OCI-LY1 (cell line): ENCODE results near the gene LITAF.

ENCODE experiments used
- H2AFZ ChIP-seq: fragments of 200-600 bp; sonication (generic), shearing (Covaris generic); 2 replicates; pipeline ENCODE4 v1.6.0; 2014; ENCODE audit warnings: antibody characterized with exemption, mild to moderate bottlenecking, low read length
- H3F3A ChIP-seq: fragments of 200-600 bp; sonication (generic), shearing (Covaris generic); 2 replicates; pipeline ENCODE4 v1.6.0; 2014; ENCODE audit warnings: mild to moderate bottlenecking, antibody characterized with exemption, low read length, moderate library complexity; ENCODE audit not compliant: insufficient read depth
- H3K27ac ChIP-seq: fragments of 200-600 bp; sonication (generic); 2 replicates; pipeline ENCODE4 v1.5.1; 2014; ENCODE audit warnings: low read length, mixed run types, mild to moderate bottlenecking, low read depth; ENCODE audit not compliant: poor library complexity, severe bottlenecking
- H3K27me3 ChIP-seq: fragments of 200-600 bp; sonication (generic); 2 replicates; pipeline ENCODE4 v1.6.0; 2014; ENCODE audit warnings: antibody characterized with exemption, mild to moderate bottlenecking, low read length, moderate library complexity; ENCODE audit not compliant: insufficient read depth
- H3K36me3 ChIP-seq: fragments of 200-600 bp; sonication (generic); 2 replicates; pipeline ENCODE4 v1.6.1; 2014; ENCODE audit warnings: mild to moderate bottlenecking, antibody characterized with exemption, low read length, moderate library complexity, mixed read lengths; ENCODE audit not compliant: insufficient read depth
- H3K4me1 ChIP-seq: fragments of 200-600 bp; sonication (generic); 2 replicates; pipeline ENCODE4 v1.5.1; 2014; ENCODE audit warnings: mild to moderate bottlenecking, low read length, moderate library complexity; ENCODE audit not compliant: insufficient read depth, severe bottlenecking
- H3K4me2 ChIP-seq: fragments of 200-600 bp; sonication (generic), shearing (Covaris generic); 2 replicates; pipeline ENCODE4 v1.6.1; 2014; ENCODE audit warnings: low read length
- H3K4me3 ChIP-seq: fragments of 200-600 bp; sonication (generic); 2 replicates; pipeline ENCODE4 v1.5.1; 2014; ENCODE audit warnings: low read length, low read depth, mild to moderate bottlenecking, mixed read lengths; ENCODE audit not compliant: poor library complexity, severe bottlenecking
- H3K79me2 ChIP-seq: fragments of 200-600 bp; shearing (Covaris generic); 2 replicates; pipeline ENCODE4 v1.6.1; 2016; ENCODE audit warnings: mixed run types, low read length, mixed read lengths; ENCODE audit not compliant: insufficient read depth
- H3K9ac ChIP-seq: fragments of 200-600 bp; sonication (generic), shearing (Covaris generic); 2 replicates; pipeline ENCODE4 v1.6.1; 2014; ENCODE audit warnings: mild to moderate bottlenecking, low read length, mixed read lengths
- H3K9me2 ChIP-seq: fragments of 200-600 bp; sonication (generic), shearing (Covaris generic); 2 replicates; pipeline ENCODE4 v1.6.1; 2014; ENCODE audit warnings: low read depth, mild to moderate bottlenecking, low read length, mixed read lengths
- H3K9me3 ChIP-seq: fragments of 200-600 bp; shearing (Covaris generic); 2 replicates; pipeline ENCODE4 v1.6.1; 2014; ENCODE audit warnings: low read length, mixed read lengths
- H4K20me1 ChIP-seq: fragments of 200-600 bp; sonication (generic), shearing (Covaris generic); 2 replicates; pipeline ENCODE4 v1.6.0; 2016; ENCODE audit warnings: mild to moderate bottlenecking, low read length; ENCODE audit not compliant: insufficient read depth
- EZH2 ChIP-seq: fragments of 200-600 bp; sonication (generic), shearing (Covaris generic); IDR thresholded peaks from 2 replicates; pipeline ENCODE4 v1.8.0; 2017; ENCODE audit warnings: borderline replicate concordance, mixed run types, mild to moderate bottlenecking, antibody characterized with exemption, low read length, moderate library complexity, mixed read lengths
- TF ChIP-seq, protein P1 (sequence below): fragments of 200-600 bp; sonication (generic), shearing (Covaris generic); IDR thresholded peaks from 2 replicates; pipeline ENCODE4 v1.5.1; 2017; ENCODE audit warnings: mild to moderate bottlenecking, antibody characterized with exemption, low read length, moderate library complexity, mixed read lengths

The LITAF gene

GRCh38 chr16:11524098-11524760, 62.5 kb downstream of the LITAF start:
- Histone ChIP-seq H3K27ac (no peak overlapping the region), H3K9ac (no peak overlapping the region), H3K4me1 (peaks cover 13% of the 10 kb centered on the region), H3F3A (no peaks in the 10 kb centered on the region), H3K9me2 (no peaks in the 10 kb centered on the region), H2AFZ (no peak overlapping the region), H3K4me2 (no peak overlapping the region), H3K36me3 (no peaks in the 10 kb centered on the region; the same call in 1 of the 2 replicates), H3K9me3 (peaks cover 9% of the 10 kb centered on the region; the same call in 1 of the 2 replicates), H4K20me1 (no peaks in the 10 kb centered on the region), H3K4me3 (no peak overlapping the region), H3K79me2 (no peaks in the 10 kb centered on the region), H3K27me3 (0 out of 2 replicates have a peak, but pooled peaks cover 4% of the 10 kb centered on the region)
- no peak for TF ChIP-seq EZH2
- TF ChIP-seq, protein P1, sequence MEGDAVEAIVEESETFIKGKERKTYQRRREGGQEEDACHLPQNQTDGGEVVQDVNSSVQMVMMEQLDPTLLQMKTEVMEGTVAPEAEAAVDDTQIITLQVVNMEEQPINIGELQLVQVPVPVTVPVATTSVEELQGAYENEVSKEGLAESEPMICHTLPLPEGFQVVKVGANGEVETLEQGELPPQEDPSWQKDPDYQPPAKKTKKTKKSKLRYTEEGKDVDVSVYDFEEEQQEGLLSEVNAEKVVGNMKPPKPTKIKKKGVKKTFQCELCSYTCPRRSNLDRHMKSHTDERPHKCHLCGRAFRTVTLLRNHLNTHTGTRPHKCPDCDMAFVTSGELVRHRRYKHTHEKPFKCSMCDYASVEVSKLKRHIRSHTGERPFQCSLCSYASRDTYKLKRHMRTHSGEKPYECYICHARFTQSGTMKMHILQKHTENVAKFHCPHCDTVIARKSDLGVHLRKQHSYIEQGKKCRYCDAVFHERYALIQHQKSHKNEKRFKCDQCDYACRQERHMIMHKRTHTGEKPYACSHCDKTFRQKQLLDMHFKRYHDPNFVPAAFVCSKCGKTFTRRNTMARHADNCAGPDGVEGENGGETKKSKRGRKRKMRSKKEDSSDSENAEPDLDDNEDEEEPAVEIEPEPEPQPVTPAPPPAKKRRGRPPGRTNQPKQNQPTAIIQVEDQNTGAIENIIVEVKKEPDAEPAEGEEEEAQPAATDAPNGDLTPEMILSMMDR = no peak

DNA sequence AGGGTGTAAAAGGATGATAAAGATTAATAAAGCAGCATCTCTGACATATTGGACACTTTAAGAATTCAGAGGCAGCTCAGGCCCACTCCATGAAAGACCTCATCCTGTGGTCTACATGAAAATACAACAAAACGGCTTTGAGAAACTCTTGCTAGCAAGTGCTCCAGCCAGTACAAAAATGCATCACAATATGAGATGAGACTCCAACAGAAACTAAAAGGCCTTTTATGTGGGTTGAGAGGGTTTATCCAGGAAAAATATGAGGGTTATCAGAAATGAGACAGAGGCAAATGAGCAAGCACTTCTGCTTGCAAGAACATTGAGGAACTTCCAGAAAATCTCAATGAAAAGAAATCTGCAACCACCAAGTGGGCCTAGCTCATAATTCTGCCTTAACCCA, 65.7 kb downstream of the LITAF start:
- Histone ChIP-seq H3K4me1 (peaks cover 7% of the 10 kb centered on the region), H3K27ac (no peak overlapping the region), H2AFZ (no peak overlapping the region), H3F3A (no peaks in the 10 kb centered on the region), H3K9me3 (peaks cover 9% of the 10 kb centered on the region; the same call in 1 of the 2 replicates), H3K9me2 (no peaks in the 10 kb centered on the region), H3K9ac (no peak overlapping the region), H3K4me3 (no peak overlapping the region), H3K36me3 (no peaks in the 10 kb centered on the region; the same call in 1 of the 2 replicates), H3K4me2 (no peak overlapping the region), H3K79me2 (no peaks in the 10 kb centered on the region), H3K27me3 (0 out of 2 replicates have a peak, but pooled peaks cover 4% of the 10 kb centered on the region), H4K20me1 (no peaks in the 10 kb centered on the region)
- no peak for TF ChIP-seq EZH2
- TF ChIP-seq, protein P1 = no peak

DNA sequence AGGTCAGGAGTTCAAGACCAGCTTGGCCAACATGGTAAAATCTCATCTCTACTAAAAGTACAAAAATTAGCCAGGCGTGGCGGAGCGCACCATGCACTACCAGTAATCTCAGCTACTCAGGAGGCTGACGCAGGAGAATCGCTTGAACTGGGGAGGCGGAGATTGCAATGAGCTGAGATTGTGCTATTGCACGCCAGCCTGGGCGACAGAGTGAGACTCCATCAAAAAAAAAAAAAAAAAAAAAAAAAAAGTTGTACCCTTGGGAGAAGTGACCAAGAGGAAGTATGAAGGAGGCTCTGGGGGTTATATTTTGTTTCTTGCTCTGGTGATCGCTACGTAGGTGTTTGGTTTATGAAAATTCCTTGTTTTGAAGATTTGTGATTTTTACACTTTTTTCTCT, 66.3 kb downstream of the LITAF start:
- no peak overlapping the region for H3K9ac ChIP-seq
- no peak for TF ChIP-seq EZH2
- TF ChIP-seq, protein P1 = no peak
- no peaks in the 10 kb centered on the region; the same call in 1 of the 2 replicates for H3K36me3 ChIP-seq
- H3K9me3 ChIP-seq = peaks cover 9% of the 10 kb centered on the region; the same call in 1 of the 2 replicates
- H3F3A ChIP-seq = no peaks in the 10 kb centered on the region
- no peak overlapping the region for H3K4me2 ChIP-seq
- H3K27me3 ChIP-seq = 0 out of 2 replicates have a peak, but pooled peaks cover 4% of the 10 kb centered on the region
- peaks cover 7% of the 10 kb centered on the region for H3K4me1 ChIP-seq
- H3K4me3 ChIP-seq = no peak overlapping the region
- H4K20me1 ChIP-seq = no peaks in the 10 kb centered on the region
- no peaks in the 10 kb centered on the region for H3K79me2 ChIP-seq
- no peaks in the 10 kb centered on the region for H3K9me2 ChIP-seq
- H3K27ac ChIP-seq = no peak overlapping the region
- no peak overlapping the region for H2AFZ ChIP-seq
